Fibroblast of pulmonary artery (primary cell): Measurements from ENCODE around the gene TRNAU1AP.
"Not testable (repeated sequence)": the region's sequence is repeated elsewhere in the genome, so short reads cannot be mapped to it uniquely, and the experiment has no call there.

Experiments used
- DNase-seq: peaks from one replicate; pipeline ENCODE4 v3.0.0-alpha.2; 2010; ENCODE audit warnings: low read depth
- H3K4me3 ChIP-seq: replicated peaks from 2 replicates; pipeline ENCODE4 v1.5.1; 2011; ENCODE audit warnings: low read depth, mild to moderate bottlenecking, control low read depth, low read length, moderate library complexity
- TF ChIP-seq, protein P1 (sequence below): IDR thresholded peaks from 2 replicates; pipeline ENCODE4 v1.5.1; 2011; ENCODE audit warnings: mild to moderate bottlenecking, control low read depth, low read length, inconsistent platforms; ENCODE audit errors: missing control alignments

Gene TRNAU1AP

DNA sequence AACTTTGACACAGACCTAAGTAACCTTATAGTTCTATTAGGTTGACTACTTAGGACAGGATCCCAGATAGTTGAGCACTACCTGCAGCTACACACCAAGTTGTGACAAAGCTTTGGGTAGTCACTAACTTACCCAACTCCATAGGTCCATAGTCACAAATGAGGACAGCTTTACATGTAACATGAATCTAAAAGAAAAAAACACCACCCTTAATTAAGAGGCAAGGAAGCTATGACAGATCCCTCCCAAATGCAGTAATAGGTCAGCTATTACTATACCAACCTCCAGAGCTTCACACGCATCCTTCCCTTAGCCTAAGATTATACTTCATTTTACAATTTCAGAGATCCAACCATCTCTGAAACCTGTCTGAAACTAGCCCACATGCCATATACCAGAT lies 26.5 kb downstream of the TRNAU1AP start:
- H3K4me3 ChIP-seq = peak overlapping the region; percentile 95
- TF ChIP-seq, protein P1, sequence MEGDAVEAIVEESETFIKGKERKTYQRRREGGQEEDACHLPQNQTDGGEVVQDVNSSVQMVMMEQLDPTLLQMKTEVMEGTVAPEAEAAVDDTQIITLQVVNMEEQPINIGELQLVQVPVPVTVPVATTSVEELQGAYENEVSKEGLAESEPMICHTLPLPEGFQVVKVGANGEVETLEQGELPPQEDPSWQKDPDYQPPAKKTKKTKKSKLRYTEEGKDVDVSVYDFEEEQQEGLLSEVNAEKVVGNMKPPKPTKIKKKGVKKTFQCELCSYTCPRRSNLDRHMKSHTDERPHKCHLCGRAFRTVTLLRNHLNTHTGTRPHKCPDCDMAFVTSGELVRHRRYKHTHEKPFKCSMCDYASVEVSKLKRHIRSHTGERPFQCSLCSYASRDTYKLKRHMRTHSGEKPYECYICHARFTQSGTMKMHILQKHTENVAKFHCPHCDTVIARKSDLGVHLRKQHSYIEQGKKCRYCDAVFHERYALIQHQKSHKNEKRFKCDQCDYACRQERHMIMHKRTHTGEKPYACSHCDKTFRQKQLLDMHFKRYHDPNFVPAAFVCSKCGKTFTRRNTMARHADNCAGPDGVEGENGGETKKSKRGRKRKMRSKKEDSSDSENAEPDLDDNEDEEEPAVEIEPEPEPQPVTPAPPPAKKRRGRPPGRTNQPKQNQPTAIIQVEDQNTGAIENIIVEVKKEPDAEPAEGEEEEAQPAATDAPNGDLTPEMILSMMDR = no peak
- no peak for DNase-seq

DNA sequence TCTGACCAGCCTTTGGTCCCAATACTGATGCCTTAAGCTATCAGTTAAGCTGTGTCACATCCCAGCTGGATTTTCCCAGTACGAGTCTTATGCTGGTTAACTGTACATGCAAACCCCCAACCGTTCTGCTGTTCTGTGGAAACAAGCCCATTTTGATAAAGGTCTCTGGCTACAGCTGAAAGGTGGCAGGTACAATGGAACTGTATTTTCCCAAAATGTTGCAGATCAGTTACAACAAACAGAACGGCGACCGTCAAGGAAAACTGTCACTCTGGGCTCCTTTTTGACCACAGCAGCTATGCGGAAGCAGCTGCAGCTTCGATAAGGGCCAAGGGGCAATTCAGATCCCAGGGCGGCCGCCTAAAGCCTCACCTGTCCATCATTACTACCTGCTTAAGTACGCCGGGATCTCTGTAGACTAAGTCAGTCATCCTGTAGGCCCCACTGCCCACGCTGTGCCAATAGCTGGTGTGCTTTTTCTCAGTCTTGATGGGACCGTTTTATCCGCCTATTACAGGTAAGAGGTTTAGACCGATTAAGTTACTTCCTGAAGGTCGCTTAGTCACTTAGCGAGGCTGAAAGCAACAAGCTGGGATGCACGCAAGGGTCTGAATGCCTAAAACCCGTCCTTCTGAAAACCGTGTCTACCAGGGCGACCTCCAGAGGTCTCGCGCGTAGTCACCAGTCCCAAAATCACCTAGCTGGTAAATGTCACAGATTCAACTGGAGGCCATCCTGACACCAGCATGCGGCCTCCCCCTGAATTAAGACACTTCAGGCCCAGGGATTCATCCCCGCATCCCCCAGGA lies 28.0 kb downstream of the TRNAU1AP start:
- TF ChIP-seq, protein P1 = peak; percentile 21
- peak; percentile 44 for DNase-seq
- peak overlapping the region; percentile 95 for H3K4me3 ChIP-seq

DNA sequence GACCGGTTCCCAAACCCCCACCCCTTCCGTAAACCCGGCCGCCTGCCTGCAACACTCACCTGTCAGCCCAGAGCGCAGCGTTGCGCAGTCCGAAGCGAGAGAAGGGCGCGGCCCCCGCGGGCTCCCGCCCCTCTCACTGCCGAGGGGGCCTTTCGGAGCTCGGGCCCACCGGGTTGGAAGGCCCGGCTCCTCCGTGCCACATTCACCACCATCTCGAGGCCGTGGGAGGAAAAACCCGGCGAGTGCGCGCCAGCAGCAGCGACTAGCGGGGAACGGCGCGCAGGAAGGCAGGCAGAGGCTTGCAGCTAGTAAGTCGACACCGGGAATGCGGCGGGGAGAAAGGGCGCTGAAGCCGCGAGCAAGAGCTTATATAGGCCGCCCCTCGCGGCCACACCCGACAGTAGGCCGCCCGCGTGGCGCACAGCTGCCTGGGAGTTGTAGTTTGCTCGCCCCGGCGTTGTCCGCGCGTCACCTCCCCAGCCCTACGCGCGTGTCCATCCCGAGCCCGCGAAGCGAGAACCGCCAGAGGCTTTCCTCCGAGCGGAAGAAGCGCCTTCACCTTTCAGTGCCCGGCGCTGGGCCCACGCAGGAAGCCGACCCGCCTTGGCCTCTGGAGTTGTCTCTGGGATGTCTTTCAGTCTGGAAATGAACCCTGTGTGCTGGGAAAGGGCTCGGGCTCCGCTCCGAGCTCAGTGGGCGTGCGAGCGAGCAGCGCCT lies 28.8 kb downstream of the TRNAU1AP start:
- peak overlapping the region; percentile 95 for H3K4me3 ChIP-seq
- TF ChIP-seq, protein P1 = no peak
- peak; percentile 97 for DNase-seq

DNA sequence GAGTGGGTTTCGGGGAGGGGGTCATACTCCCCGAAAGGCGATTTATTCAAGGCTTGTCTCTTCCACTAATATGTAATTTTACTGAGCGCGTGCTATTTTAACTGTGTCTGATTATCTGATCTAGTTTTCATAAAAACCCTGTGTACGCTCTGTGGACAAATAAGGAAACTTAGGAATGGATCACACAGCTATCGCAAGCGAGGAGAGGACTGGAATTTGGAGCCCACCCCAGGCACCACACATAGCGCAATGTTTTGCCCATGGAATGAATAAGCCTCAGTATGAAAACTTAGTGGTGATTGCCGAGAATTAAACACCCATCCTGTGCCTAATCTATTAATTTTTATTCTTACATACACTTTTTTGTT lies 29.3 kb downstream of the TRNAU1AP start:
- TF ChIP-seq, protein P1 = no peak
- DNase-seq = peak; percentile 54
- peak overlapping the region; percentile 95 for H3K4me3 ChIP-seq

DNA sequence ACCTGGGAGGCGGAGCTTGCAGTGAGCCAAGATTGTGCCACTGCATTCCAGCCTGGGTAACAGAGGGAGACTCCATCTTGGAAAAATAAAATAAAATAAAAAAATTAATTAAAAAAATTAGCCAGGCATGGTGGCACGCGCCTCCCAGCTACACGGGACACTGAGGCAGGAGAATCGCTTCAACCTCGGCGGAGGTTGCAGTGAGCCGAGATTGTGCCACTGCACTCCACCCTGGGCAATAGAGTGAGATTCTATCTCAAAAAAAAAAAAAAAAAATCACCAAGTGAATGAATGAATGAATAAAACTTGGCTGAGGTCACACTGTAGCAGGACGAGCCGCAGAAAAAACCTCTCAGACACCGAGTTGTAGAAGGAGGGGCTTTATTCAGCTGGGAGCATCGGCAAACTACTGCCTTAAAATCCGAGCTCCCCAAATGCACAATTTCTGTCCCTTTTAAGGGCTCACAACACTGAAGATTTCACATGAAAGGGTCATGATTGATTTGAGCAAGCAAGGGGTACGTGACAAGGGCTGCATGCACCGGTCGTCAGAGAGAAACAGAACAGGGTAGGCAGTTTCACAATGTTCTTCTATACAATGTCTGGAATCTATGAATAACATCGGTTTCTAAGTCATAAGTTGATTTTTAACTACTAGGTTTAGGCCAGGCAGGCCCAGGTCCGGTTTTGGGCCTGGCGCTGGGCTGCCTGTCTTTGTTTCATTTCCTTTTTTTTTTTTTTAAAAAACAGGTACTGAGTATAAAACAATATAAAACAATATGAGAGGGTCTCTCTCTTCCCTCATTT lies 33.9 kb downstream of the TRNAU1AP start:
- not testable (repeated sequence) for H3K4me3 ChIP-seq, DNase-seq

DNA sequence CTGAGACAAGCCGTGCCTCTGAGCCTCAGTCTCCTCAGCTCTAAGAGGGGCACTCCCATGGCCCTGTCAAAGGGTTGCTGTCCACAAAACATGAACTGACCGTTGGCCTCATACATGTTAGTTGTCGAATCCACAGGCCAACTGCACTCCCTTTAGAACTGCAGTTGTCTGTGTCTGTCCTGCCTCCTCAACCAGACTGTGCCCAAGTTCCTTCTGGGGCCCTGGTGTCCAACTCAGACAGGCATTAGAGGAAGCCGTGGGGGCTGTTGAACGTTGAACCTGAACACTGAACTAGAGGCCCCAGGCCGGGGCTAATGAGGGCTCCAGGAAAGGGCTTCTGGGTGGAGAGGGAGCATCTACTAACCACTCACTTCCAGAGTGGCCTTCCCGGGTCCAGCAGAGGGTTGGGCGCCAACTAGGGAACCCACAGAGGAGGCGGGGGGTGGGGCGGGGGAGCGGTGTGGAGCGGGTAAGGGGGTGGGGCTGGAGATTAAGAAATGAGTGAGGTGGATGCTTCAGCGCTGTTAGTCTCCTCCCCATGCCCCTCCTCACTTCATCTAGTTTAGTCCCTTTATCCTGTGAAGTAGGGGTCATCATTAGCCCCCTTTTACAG lies 38.9 kb downstream of the TRNAU1AP start, which contains the start of gene RAB42:
RAB42 (plus strand) TSS at position 558 of the 613 bp plus-strand sequence. CDS start 247 bp downstream, outside the sequence.
- no peak for DNase-seq
- peak within 1 kb of the TSS; percentile 47 for H3K4me3 ChIP-seq
- TF ChIP-seq, protein P1 = no peak
